ENCODE results near the gene FKBP6.

Gene FKBP6

DNA sequence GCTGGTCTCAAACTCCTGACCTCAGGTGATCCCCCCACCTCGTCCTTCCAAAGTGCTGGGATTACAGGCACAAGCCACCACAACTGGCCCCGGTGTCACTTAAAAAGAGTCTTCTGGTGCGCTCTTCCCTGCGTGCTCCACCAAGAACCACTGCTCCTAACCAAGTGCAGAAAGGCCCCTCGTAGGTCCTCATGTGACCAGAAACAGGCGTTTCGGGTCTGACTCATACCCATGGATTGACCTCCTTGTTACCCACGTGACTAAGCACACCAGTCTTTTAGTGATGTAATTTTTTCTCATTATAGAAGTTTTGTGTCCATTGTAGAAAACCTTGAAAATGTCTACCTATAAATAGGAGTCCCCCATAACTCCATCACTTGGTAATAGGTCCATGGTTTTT lies 13.9 kb downstream of the FKBP6 start:
- TF ChIP-seq POLR2AphosphoS5 (IDR thresholded peaks at IDR 0.05; ENCODE audit: low read depth, low read length) (no peak), SIN3A (IDR thresholded peaks at IDR 0.05; ENCODE audit: borderline replicate concordance, insufficient read depth, low read length) (no peak), FOXP2 (optimal IDR thresholded peaks at IDR 0.05; ENCODE audit: borderline replicate concordance, extremely low read depth, extremely low read length, insufficient read depth) (no peak), TAF1 (IDR thresholded peaks at IDR 0.05; ENCODE audit: borderline replicate concordance, insufficient read depth, low read length) (no peak)
- TF ChIP-seq, protein P1, sequence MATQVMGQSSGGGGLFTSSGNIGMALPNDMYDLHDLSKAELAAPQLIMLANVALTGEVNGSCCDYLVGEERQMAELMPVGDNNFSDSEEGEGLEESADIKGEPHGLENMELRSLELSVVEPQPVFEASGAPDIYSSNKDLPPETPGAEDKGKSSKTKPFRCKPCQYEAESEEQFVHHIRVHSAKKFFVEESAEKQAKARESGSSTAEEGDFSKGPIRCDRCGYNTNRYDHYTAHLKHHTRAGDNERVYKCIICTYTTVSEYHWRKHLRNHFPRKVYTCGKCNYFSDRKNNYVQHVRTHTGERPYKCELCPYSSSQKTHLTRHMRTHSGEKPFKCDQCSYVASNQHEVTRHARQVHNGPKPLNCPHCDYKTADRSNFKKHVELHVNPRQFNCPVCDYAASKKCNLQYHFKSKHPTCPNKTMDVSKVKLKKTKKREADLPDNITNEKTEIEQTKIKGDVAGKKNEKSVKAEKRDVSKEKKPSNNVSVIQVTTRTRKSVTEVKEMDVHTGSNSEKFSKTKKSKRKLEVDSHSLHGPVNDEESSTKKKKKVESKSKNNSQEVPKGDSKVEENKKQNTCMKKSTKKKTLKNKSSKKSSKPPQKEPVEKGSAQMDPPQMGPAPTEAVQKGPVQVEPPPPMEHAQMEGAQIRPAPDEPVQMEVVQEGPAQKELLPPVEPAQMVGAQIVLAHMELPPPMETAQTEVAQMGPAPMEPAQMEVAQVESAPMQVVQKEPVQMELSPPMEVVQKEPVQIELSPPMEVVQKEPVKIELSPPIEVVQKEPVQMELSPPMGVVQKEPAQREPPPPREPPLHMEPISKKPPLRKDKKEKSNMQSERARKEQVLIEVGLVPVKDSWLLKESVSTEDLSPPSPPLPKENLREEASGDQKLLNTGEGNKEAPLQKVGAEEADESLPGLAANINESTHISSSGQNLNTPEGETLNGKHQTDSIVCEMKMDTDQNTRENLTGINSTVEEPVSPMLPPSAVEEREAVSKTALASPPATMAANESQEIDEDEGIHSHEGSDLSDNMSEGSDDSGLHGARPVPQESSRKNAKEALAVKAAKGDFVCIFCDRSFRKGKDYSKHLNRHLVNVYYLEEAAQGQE (IDR thresholded peaks at IDR 0.05; ENCODE audit: insufficient read depth in 1 of 2, low read depth in 2 of 2, low read length in 2 of 2), result no peak

DNA sequence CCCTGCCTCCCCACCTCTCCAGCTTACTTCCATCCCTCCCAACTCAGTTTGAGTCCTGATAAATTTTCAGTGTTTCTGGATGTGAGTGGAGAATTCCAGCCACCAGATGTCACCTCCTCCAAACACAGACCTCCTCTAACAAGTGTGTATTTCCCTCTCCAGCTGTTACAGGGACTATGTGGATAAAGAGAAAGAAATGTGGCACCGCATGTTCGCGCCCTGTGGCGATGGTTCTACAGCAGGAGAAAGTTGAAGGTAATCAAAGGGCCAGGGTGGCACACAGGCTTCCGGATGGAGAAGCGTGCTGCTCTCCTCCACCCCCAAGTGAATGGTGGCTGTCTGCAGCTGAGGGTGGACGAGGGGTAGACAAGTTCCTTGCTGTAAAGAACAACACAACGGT lies 14.7 kb downstream of the FKBP6 start:
- TF ChIP-seq, protein P1 (IDR thresholded peaks at IDR 0.05; ENCODE audit: insufficient read depth in 1 of 2, low read depth in 2 of 2, low read length in 2 of 2), result no peak
- TF ChIP-seq TAF1 (IDR thresholded peaks at IDR 0.05; ENCODE audit: borderline replicate concordance, insufficient read depth, low read length) (no peak), SIN3A (IDR thresholded peaks at IDR 0.05; ENCODE audit: borderline replicate concordance, insufficient read depth, low read length) (no peak), POLR2AphosphoS5 (IDR thresholded peaks at IDR 0.05; ENCODE audit: low read depth, low read length) (no peak), FOXP2 (optimal IDR thresholded peaks at IDR 0.05; ENCODE audit: borderline replicate concordance, extremely low read depth, extremely low read length, insufficient read depth) (no peak)

DNA sequence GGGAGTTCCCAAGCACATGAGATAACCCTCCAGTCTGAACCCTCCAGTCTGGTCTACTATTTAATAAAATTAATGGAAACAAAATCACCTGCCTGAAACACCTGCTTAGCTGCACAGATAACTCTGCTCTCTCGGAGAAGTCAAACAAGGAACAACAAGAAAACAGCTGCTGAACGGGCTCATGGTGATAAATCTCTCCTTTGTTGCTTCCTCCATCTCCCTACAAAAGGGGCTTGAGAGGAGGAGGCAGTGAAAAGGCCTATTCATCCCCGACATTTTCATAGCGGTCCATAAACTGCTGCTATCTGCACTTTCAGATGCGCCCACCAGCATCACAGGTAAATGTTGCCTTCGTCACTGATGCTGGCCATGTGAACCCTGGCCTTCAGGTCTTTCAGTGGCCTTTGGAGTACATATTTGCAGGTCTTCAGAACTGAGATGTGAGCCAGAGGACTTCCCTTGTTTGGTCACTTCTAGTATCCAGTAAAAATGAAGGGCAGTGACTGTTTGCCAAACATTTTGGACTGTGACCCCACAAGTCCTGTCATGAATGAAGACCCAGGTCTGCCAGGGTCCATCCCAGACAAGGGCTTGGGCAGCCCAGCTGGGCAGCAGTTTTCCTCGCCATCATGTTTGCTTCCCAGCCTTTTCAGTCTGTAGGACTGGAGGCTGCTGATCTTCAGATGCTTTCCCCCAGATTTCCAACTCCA lies 15.9 kb downstream of the FKBP6 start:
- no peak for TF ChIP-seq TAF1 (IDR thresholded peaks at IDR 0.05; ENCODE audit: borderline replicate concordance, insufficient read depth, low read length)
- TF ChIP-seq SIN3A (IDR thresholded peaks at IDR 0.05; ENCODE audit: borderline replicate concordance, insufficient read depth, low read length), result no peak
- TF ChIP-seq, protein P1 (IDR thresholded peaks at IDR 0.05; ENCODE audit: insufficient read depth in 1 of 2, low read depth in 2 of 2, low read length in 2 of 2), result no peak
- no peak for TF ChIP-seq POLR2AphosphoS5 (IDR thresholded peaks at IDR 0.05; ENCODE audit: low read depth, low read length)
- TF ChIP-seq FOXP2 (optimal IDR thresholded peaks at IDR 0.05; ENCODE audit: borderline replicate concordance, extremely low read depth, extremely low read length, insufficient read depth), result no peak

DNA sequence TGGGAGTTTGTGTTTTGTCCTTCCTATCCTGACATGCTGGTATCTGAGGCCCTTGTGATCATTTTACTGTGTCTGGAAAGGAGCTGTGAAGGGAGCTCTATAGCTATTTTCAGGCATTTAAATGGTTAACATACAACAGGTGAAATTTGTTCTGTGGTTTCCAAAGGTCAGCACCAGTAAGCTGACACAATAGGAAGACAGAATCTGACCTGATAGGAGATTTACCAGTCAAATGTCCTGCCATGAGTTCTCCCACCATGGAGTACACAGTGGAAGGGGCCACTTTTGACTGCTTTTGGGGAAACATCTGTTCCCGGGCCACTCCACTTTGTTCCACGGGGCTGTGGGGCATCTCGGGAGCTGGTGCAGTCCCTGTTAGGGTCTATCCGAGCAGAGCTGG lies 17.6 kb downstream of the FKBP6 start:
- no peak for TF ChIP-seq FOXP2 (optimal IDR thresholded peaks at IDR 0.05; ENCODE audit: borderline replicate concordance, extremely low read depth, extremely low read length, insufficient read depth)
- no peak for TF ChIP-seq POLR2AphosphoS5 (IDR thresholded peaks at IDR 0.05; ENCODE audit: low read depth, low read length)
- TF ChIP-seq, protein P1 (IDR thresholded peaks at IDR 0.05; ENCODE audit: insufficient read depth in 1 of 2, low read depth in 2 of 2, low read length in 2 of 2), result no peak
- no peak for TF ChIP-seq SIN3A (IDR thresholded peaks at IDR 0.05; ENCODE audit: borderline replicate concordance, insufficient read depth, low read length)
- TF ChIP-seq TAF1 (IDR thresholded peaks at IDR 0.05; ENCODE audit: borderline replicate concordance, insufficient read depth, low read length), result no peak
